Endothelial cell of umbilical vein (primary cell): ENCODE results near the gene MEIOSIN. TPM values are rescaled to one million over a fixed set of nuclear protein-coding genes. Genes with fewer than 3 reads are reported as not detected.

Source experiments
- BruUV-seq: library from RNA; stranded (reverse); fragments of 400-500 nt; replicated peaks from 2 replicates; lab custom pipeline; 2021; lab: Mats Ljungman, UMichigan
- CTCF ChIA-PET: fragments of 300-600, 350-600 bp; sonication (Branson Sonifier 250); formaldehyde crosslinking; loops from one replicate; lab custom pipeline; 2021; ENCODE audit warnings: antibody characterized with exemption, inconsistent platforms; lab: Charles Lee
- POLR2A ChIA-PET: fragments of 300-600, 350-600 bp; sonication (Branson Sonifier 250); formaldehyde crosslinking; loops from one replicate; lab custom pipeline; 2021; ENCODE audit warnings: antibody characterized with exemption, inconsistent platforms; lab: Charles Lee
- DNase-seq: peaks from one replicate; pipeline ENCODE4 v3.0.0-alpha.2; 2011; ENCODE audit warnings: low read depth, low spot score
- FAIRE-seq: peaks from 2 replicates; lab custom pipeline; 2011; peaks lifted over from hg19 to GRCh38; lab: Jason Lieb, UNC
- H2AFZ ChIP-seq: 2 replicates; pipeline ENCODE4 v1.6.0; 2012; ENCODE audit warnings: low read depth, low read length, control low read depth, inconsistent platforms
- H3K27ac ChIP-seq: 2 replicates; pipeline ENCODE4 v1.5.1; 2011; ENCODE audit warnings: low read depth, mild to moderate bottlenecking, control low read depth, low read length, moderate library complexity; ENCODE audit not compliant: insufficient read depth
- H3K27me3 ChIP-seq, 2 experiments: 2 replicates each; pipeline versions ENCODE4 v1.6.0 to v1.6.1; 2011; ENCODE audit warnings: low read length in 2 of 2, mixed read lengths in 1 of 2; ENCODE audit not compliant: control insufficient read depth in 2 of 2, insufficient read depth in 2 of 2
- H3K36me3 ChIP-seq, 2 experiments: 2 replicates in 1 of 2; 3 replicates in 1 of 2; pipeline ENCODE4 v1.5.1; 2011; ENCODE audit warnings: low read length in 2 of 2, mild to moderate bottlenecking in 1 of 2, moderate library complexity in 1 of 2; ENCODE audit not compliant: control insufficient read depth in 2 of 2, insufficient read depth in 2 of 2; ENCODE audit errors: extremely low read depth in 1 of 2
- H3K4me1 ChIP-seq: 3 replicates; pipeline ENCODE4 v1.5.1; 2011; ENCODE audit warnings: mild to moderate bottlenecking, low read length; ENCODE audit not compliant: control insufficient read depth, insufficient read depth; ENCODE audit errors: extremely low read depth
- H3K4me2 ChIP-seq: 2 replicates; pipeline ENCODE4 v1.6.1; 2011; ENCODE audit warnings: low read length, control low read depth, mixed read lengths; ENCODE audit not compliant: insufficient read depth
- H3K4me3 ChIP-seq, 3 experiments: fragments of 200-600 bp in 1 of 3; sonication (generic), shearing (Covaris generic) in 1 of 3; replicated peaks in 1 of 3; 2 replicates each; pipeline ENCODE4 v1.5.1; 2011 to 2016; ENCODE audit warnings: control low read depth in 3 of 3, low read length in 3 of 3, mild to moderate bottlenecking in 2 of 3, inconsistent platforms in 1 of 3, low read depth in 1 of 3, moderate library complexity in 1 of 3; ENCODE audit not compliant: insufficient read depth in 1 of 3
- H3K79me2 ChIP-seq: 2 replicates; pipeline ENCODE4 v1.6.0; 2012; ENCODE audit warnings: low read length, inconsistent platforms; ENCODE audit not compliant: control insufficient read depth, insufficient read depth
- H3K9ac ChIP-seq: replicated peaks from 2 replicates; pipeline ENCODE3; 2011; ENCODE audit warnings: low read length, control low read depth; ENCODE audit not compliant: insufficient read depth; ENCODE audit errors: extremely low read depth
- H3K9me1 ChIP-seq: replicated peaks from 3 replicates; pipeline ENCODE4 v1.6.0; 2011; ENCODE audit warnings: mild to moderate bottlenecking, low read length; ENCODE audit not compliant: control insufficient read depth, insufficient read depth; ENCODE audit errors: extremely low read depth
- H3K9me3 ChIP-seq: replicated peaks from 2 replicates; pipeline ENCODE4 v1.5.1; 2012; ENCODE audit warnings: low read length, inconsistent platforms; ENCODE audit not compliant: control insufficient read depth, insufficient read depth
- H4K20me1 ChIP-seq: replicated peaks from 2 replicates; pipeline ENCODE3; 2011; ENCODE audit warnings: mild to moderate bottlenecking, low read length; ENCODE audit not compliant: control insufficient read depth, insufficient read depth; ENCODE audit errors: extremely low read depth
- EZH2 ChIP-seq: IDR thresholded peaks from 2 replicates; pipeline ENCODE4 v1.6.1; 2012; ENCODE audit warnings: borderline replicate concordance, low read depth, mild to moderate bottlenecking, moderate library complexity, low read length, inconsistent platforms; ENCODE audit not compliant: severe bottlenecking
- FOS ChIP-seq: IDR thresholded peaks from 2 replicates; pipeline ENCODE4 v1.6.1; 2011; ENCODE audit warnings: mild to moderate bottlenecking, low read length, moderate library complexity, borderline replicate concordance; ENCODE audit not compliant: insufficient read depth
- GATA2 ChIP-seq: IDR thresholded peaks from 2 replicates; pipeline ENCODE4 v1.7.0; 2011; ENCODE audit warnings: low read depth, mild to moderate bottlenecking, moderate library complexity, mixed read lengths, low read length; ENCODE audit not compliant: insufficient read length, insufficient read depth
- JUN ChIP-seq: IDR thresholded peaks from 2 replicates; pipeline ENCODE4 v1.6.1; 2011; ENCODE audit warnings: borderline replicate concordance, low read depth; ENCODE audit not compliant: insufficient read length, insufficient read depth
- MYC ChIP-seq: IDR thresholded peaks from one replicate; pipeline ENCODE4 v1.6.1; 2011; ENCODE audit warnings: mild to moderate bottlenecking, low read depth, low read length
- POLR2A ChIP-seq: IDR thresholded peaks from 2 replicates; pipeline ENCODE4 v1.6.1; 2012; ENCODE audit warnings: low read depth, mild to moderate bottlenecking, control low read depth, low read length
- POLR2AphosphoS5 ChIP-seq: IDR thresholded peaks from 2 replicates; pipeline ENCODE4 v1.6.1; 2012; ENCODE audit warnings: low read depth, mild to moderate bottlenecking, control low read depth, low read length, moderate library complexity; ENCODE audit not compliant: insufficient read depth
- dilution Hi-C: fragments of 300-500 bp; cut with MboI; formaldehyde crosslinking; loops from one replicate; pipeline ENCODE4 v1.15.0; 2019; ENCODE audit warnings: low sequenced_read_pairs; ENCODE audit not compliant: extremely low pct_ligation_motif_present
- intact Hi-C: fragments of 100-400 bp; cut with micrococcal nuclease; formaldehyde crosslinking; loops from one replicate; pipeline ENCODE4 v1.10.0; 2022
- polyA plus RNA-seq, 4 experiments: library from polyadenylated mRNA; depleted of rRNA in 3 of 4; stranded (reverse) in 3 of 4; unstranded in 1 of 4; fragments of >200 nt; gene quantifications; 2 replicates each; pipeline versions ENCODE4 v1.2.1 to v1.2.3, GENCODE V29; 2011 to 2012; ENCODE audit warnings: missing spikeins in 1 of 4
- total RNA-seq: library from RNA; stranded (reverse); gene quantifications from 2 replicates; pipeline ENCODE4 v1.2.3, GENCODE V29; 2021
- TF ChIP-seq, protein P1 (sequence below): IDR thresholded peaks from 2 replicates; pipeline ENCODE4 v1.6.1; 2011; ENCODE audit not compliant: insufficient read depth, insufficient read length
- TF ChIP-seq, protein P2 (sequence below), 2 donors: IDR thresholded peaks; 1 replicate in 1 of 2; 2 replicates in 1 of 2; pipeline ENCODE4 v1.5.1; 2011; ENCODE audit warnings: low read length in 2 of 2, mild to moderate bottlenecking in 2 of 2, moderate library complexity in 2 of 2, control low read depth in 1 of 2, inconsistent platforms in 1 of 2, low read depth in 1 of 2; ENCODE audit not compliant: insufficient read depth in 1 of 2; ENCODE audit errors: extremely low read depth in 1 of 2

Gene MEIOSIN
- total and polyA plus RNA-seq, 2 donors (not counting 3 experiments of a cell fraction or from before 2014, with no cell fraction given), result not detected

DNA sequence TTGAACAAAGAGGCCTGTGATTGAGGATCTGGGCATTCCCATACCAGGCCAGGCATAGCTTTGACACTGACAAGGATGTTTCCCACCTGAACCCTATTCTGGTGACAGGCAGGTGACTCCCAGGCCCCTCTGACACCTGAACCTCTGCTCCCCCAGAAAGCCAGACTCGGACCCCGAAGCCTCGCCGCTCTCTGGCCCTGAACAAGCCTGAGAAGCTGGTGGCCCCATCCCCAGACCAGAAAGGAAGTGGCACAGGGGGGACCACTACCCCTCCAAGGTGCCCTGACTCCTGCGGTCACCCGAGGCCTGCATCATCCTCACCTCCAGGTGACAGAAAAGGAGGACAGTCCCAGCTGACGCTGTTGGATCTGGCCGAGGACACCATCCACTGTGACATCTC, 21.1 kb downstream of the MEIOSIN start:
- Histone ChIP-seq H3K4me1 (no peaks in the 10 kb centered on the region), H3K9ac (no peak overlapping the region), H3K4me2 (no peak overlapping the region), H3K27ac (no peak overlapping the region), H3K9me3 (no peaks in the 10 kb centered on the region), H3K9me1 (no peaks in the 10 kb centered on the region), H4K20me1 (no peaks in the 10 kb centered on the region), H3K79me2 (no peaks in the 10 kb centered on the region), H2AFZ (no peak overlapping the region), H3K36me3 (no peaks in the 10 kb centered on the region), H3K4me3 (no peak overlapping the region), H3K27me3 (no peaks in the 10 kb centered on the region)
- ChIA-PET POLR2A (no interaction called here), CTCF (interaction anchor here (1.8 kb wide), 1 partner anchor 11 kb away, joined by 8 read pairs; no protein-coding TSS in a partner anchor)
- FAIRE-seq, result no peak
- TF ChIP-seq, protein P1, sequence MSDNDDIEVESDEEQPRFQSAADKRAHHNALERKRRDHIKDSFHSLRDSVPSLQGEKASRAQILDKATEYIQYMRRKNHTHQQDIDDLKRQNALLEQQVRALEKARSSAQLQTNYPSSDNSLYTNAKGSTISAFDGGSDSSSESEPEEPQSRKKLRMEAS, result no peak
- no peak for TF ChIP-seq FOS
- TF ChIP-seq MYC, result no peak
- TF ChIP-seq JUN, result no peak
- TF ChIP-seq EZH2, result no peak
- TF ChIP-seq POLR2AphosphoS5, result no peak
- no peak for TF ChIP-seq GATA2
- TF ChIP-seq, protein P2, sequence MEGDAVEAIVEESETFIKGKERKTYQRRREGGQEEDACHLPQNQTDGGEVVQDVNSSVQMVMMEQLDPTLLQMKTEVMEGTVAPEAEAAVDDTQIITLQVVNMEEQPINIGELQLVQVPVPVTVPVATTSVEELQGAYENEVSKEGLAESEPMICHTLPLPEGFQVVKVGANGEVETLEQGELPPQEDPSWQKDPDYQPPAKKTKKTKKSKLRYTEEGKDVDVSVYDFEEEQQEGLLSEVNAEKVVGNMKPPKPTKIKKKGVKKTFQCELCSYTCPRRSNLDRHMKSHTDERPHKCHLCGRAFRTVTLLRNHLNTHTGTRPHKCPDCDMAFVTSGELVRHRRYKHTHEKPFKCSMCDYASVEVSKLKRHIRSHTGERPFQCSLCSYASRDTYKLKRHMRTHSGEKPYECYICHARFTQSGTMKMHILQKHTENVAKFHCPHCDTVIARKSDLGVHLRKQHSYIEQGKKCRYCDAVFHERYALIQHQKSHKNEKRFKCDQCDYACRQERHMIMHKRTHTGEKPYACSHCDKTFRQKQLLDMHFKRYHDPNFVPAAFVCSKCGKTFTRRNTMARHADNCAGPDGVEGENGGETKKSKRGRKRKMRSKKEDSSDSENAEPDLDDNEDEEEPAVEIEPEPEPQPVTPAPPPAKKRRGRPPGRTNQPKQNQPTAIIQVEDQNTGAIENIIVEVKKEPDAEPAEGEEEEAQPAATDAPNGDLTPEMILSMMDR (IDR thresholded peaks at IDR 0.05; ENCODE audit: extremely low read depth in 1 of 2, insufficient read depth in 1 of 2, low read depth in 1 of 2, low read length in 2 of 2), result no peak
- no peak for TF ChIP-seq POLR2A
- dilution Hi-C loops, result no loop called here
- intact Hi-C loops, result no loop called here
- DNase-seq, result no peak
- BruUV-seq, result no TSS peak
